ENCODE results near the gene BRD2.

- TF ChIP-seq, protein P1, sequence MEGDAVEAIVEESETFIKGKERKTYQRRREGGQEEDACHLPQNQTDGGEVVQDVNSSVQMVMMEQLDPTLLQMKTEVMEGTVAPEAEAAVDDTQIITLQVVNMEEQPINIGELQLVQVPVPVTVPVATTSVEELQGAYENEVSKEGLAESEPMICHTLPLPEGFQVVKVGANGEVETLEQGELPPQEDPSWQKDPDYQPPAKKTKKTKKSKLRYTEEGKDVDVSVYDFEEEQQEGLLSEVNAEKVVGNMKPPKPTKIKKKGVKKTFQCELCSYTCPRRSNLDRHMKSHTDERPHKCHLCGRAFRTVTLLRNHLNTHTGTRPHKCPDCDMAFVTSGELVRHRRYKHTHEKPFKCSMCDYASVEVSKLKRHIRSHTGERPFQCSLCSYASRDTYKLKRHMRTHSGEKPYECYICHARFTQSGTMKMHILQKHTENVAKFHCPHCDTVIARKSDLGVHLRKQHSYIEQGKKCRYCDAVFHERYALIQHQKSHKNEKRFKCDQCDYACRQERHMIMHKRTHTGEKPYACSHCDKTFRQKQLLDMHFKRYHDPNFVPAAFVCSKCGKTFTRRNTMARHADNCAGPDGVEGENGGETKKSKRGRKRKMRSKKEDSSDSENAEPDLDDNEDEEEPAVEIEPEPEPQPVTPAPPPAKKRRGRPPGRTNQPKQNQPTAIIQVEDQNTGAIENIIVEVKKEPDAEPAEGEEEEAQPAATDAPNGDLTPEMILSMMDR (IDR thresholded peaks at IDR 0.05) = peak in 1 of 3 donors; percentile 62
- TF ChIP-seq POLR2A (IDR thresholded peaks at IDR 0.05) = no peak
Measured at GRCh38 chr6:33014841-33015634, 46.6 kb downstream of the BRD2 start.
